OCI-LY1 (cell line): Measurements from ENCODE around the gene CSAG2.
"Not testable (repeated sequence)": the region's sequence is repeated elsewhere in the genome, so short reads cannot be mapped to it uniquely, and the experiment has no call there.

Experiments
- CTCF ChIP-seq: fragments of 200-600 bp; sonication (generic), shearing (Covaris generic); IDR thresholded peaks from 2 replicates; pipeline ENCODE4 v1.5.1; 2017; ENCODE audit warnings: mild to moderate bottlenecking, antibody characterized with exemption, low read length, moderate library complexity, mixed read lengths
- EZH2 ChIP-seq: fragments of 200-600 bp; sonication (generic), shearing (Covaris generic); IDR thresholded peaks from 2 replicates; pipeline ENCODE4 v1.8.0; 2017; ENCODE audit warnings: borderline replicate concordance, mixed run types, mild to moderate bottlenecking, antibody characterized with exemption, low read length, moderate library complexity, mixed read lengths

GRCh38 chrX:152700390-152700789 lies 8.7 kb downstream of the CSAG2 start:
- TF ChIP-seq CTCF, EZH2: not testable (repeated sequence)
